Glutamatergic neuron (in vitro differentiated cells): ENCODE measurements around the gene PLEKHN1. TPM values are rescaled to one million over a fixed set of nuclear protein-coding genes. Genes with fewer than 3 reads are reported as not detected.
"Not testable (repeated sequence)": the region's sequence is repeated elsewhere in the genome, so short reads cannot be mapped to it uniquely, and the experiment has no call there.

ENCODE experiments used
- DNase-seq: peaks from one replicate; pipeline ENCODE4 v3.0.0; 2022
- H3K27ac Mint-ChIP-seq: one replicate; pipeline ENCODE4 v1.8.0; 2020; ENCODE audit warnings: mild to moderate bottlenecking, mixed read lengths, inconsistent platforms; ENCODE audit not compliant: unreplicated experiment
- H3K27me3 Mint-ChIP-seq: one replicate; pipeline ENCODE4 v1.8.0; 2020; ENCODE audit warnings: mild to moderate bottlenecking, moderate library complexity, mixed read lengths, inconsistent platforms; ENCODE audit not compliant: unreplicated experiment
- H3K36me3 Mint-ChIP-seq: one replicate; pipeline ENCODE4 v1.8.0; 2020; ENCODE audit warnings: mild to moderate bottlenecking, mixed read lengths, inconsistent platforms; ENCODE audit not compliant: unreplicated experiment
- H3K4me1 Mint-ChIP-seq: one replicate; pipeline ENCODE4 v1.8.0; 2020; ENCODE audit warnings: mild to moderate bottlenecking, low read depth, mixed read lengths, inconsistent platforms; ENCODE audit not compliant: unreplicated experiment
- H3K4me3 Mint-ChIP-seq: one replicate; pipeline ENCODE4 v1.8.0; 2020; ENCODE audit warnings: mild to moderate bottlenecking, mixed read lengths, inconsistent platforms; ENCODE audit not compliant: unreplicated experiment
- H3K9me3 Mint-ChIP-seq: one replicate; pipeline ENCODE4 v1.8.0; 2020; ENCODE audit warnings: mild to moderate bottlenecking, moderate library complexity, mixed read lengths, inconsistent platforms; ENCODE audit not compliant: unreplicated experiment
- total RNA-seq: library from RNA; stranded (reverse); fragmentation: NEBNext Ultra II Directional; extraction: Animal tissue kit (Norgen Biotek cat#: 25700); gene quantifications from one replicate; pipeline ENCODE4 v1.2.1, GENCODE V29; 2021; ENCODE audit not compliant: unreplicated experiment
- TF ChIP-seq, protein P1 (sequence below): fragments of 200-600 bp; sonication (generic); IDR thresholded peaks from one replicate; pipeline ENCODE4 v1.5.0; 2021; ENCODE audit not compliant: partially characterized antibody, unreplicated experiment

The PLEKHN1 gene
- total RNA-seq, 1 donor from 2014 or later, result 0.29 TPM

DNA sequence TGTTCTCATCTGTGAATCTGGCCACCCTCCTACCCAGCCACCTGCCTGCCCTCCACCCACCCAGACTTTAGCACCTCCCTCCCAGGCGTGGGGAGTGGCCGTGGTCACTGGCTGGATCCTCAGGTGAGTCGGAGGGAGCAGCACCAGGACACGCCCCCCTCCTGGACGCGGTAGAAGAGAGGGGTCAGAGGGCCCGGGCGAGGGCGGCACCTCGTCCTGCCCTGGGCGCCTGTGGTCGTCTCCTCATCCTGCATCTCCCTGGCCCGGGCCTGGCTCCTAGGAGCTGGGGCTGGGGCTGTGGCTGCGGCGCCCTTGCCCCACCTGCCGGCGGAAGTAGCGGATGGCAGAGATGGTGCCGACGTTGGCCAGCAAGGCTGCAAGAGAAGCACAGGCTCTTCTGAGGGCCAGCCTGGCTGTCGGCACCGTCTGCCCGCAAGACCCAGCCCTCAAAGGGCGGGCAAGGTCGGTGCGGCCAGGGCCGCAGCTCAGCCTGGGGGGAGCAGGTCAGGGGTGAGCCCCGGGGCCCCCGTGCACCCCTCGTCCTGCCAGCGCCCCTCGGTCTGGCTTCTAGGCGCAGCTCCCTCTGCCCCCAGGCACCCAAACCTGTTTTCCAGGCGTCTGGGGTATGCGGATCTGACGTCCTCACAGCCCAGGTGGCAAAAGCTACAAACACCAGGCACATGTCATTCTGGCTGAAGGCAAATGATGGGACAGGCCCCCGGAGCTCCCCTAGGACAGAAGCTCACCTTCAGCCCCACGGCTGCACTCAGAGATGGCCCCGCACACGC is 9.8 kb downstream of the PLEKHN1 start:
- Mint-ChIP-seq H3K4me3 (peak overlapping the region; percentile 19), H3K27ac (no peak overlapping the region), H3K36me3 (no peaks in the 10 kb centered on the region)

DNA sequence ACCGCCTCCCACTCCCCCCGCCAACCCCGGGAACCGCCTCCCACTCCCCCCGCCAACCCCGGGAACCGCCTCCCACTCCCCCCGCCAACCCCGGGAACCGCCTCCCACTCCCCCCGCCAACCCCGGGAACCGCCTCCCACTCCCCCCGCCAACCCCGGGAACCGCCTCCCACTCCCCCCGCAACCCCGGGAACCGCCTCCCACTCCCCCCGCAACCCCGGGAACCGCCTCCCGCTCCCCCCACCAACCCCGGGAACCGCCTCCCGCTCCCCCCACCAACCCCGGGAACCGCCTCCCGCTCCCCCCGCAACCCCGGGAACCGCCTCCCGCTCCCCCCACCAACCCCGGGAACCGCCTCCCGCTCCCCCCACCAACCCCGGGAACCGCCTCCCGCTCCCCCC is 10.5 kb downstream of the PLEKHN1 start:
- not testable (repeated sequence) for H3K27ac Mint-ChIP-seq, H3K4me1 Mint-ChIP-seq, H3K36me3 Mint-ChIP-seq, H3K4me3 Mint-ChIP-seq, H3K9me3 Mint-ChIP-seq
- peaks cover 11% of the 10 kb centered on the region for H3K27me3 Mint-ChIP-seq
- peak; percentile 57 for DNase-seq

More for the DNA sequence above, 9.8 kb downstream of the PLEKHN1 start:
- H3K4me1 Mint-ChIP-seq, result no peaks in the 10 kb centered on the region
- TF ChIP-seq, protein P1, sequence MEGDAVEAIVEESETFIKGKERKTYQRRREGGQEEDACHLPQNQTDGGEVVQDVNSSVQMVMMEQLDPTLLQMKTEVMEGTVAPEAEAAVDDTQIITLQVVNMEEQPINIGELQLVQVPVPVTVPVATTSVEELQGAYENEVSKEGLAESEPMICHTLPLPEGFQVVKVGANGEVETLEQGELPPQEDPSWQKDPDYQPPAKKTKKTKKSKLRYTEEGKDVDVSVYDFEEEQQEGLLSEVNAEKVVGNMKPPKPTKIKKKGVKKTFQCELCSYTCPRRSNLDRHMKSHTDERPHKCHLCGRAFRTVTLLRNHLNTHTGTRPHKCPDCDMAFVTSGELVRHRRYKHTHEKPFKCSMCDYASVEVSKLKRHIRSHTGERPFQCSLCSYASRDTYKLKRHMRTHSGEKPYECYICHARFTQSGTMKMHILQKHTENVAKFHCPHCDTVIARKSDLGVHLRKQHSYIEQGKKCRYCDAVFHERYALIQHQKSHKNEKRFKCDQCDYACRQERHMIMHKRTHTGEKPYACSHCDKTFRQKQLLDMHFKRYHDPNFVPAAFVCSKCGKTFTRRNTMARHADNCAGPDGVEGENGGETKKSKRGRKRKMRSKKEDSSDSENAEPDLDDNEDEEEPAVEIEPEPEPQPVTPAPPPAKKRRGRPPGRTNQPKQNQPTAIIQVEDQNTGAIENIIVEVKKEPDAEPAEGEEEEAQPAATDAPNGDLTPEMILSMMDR, result peak; percentile 57
- peak; percentile 81 for DNase-seq
- peaks cover 3% of the 10 kb centered on the region for H3K9me3 Mint-ChIP-seq
- peaks cover 11% of the 10 kb centered on the region for H3K27me3 Mint-ChIP-seq

DNA sequence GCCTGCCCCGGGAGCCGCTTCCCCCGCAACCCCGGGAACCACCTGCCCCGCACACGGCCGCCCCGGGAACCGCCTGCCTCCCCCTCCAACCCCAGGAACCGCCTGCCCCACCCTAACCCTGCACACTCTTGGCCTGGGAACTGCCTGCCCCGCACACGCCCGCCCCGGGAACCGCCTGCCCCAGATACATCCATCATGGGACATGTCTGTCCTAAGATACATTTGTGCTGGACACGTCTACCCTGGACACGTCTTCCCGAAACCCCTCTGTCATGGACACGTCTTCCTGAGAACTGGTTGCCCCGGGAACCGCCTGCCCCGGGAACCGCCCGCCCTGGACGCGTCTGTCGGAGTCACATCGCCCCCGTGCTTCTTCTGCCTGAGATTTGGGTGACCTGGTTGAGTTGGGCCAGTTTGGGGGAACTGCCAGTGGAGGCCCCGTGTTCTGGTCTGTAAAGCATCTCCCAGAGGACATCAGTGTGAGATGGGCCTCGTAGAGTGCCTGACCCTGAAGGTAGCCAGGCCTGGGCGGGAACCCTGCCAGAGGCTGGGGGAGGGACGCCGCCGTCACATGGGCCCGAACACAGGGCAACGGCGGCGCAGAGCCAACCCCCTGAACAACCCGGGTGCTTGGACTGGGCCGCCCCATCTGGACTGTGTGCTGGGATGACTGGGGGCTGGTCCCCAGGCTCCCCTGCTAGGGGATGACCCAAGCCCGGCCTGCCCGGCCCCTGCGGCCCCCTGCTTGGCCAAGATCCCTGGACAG is 12.0 kb downstream of the PLEKHN1 start:
- H3K4me3 Mint-ChIP-seq, result no peak overlapping the region
- H3K4me1 Mint-ChIP-seq, result no peaks in the 10 kb centered on the region
- TF ChIP-seq, protein P1, result no peak
- H3K27ac Mint-ChIP-seq, result no peak overlapping the region
- peaks cover 11% of the 10 kb centered on the region for H3K27me3 Mint-ChIP-seq
- H3K36me3 Mint-ChIP-seq, result no peaks in the 10 kb centered on the region
- DNase-seq, result no peak
- H3K9me3 Mint-ChIP-seq, result peaks cover 3% of the 10 kb centered on the region

DNA sequence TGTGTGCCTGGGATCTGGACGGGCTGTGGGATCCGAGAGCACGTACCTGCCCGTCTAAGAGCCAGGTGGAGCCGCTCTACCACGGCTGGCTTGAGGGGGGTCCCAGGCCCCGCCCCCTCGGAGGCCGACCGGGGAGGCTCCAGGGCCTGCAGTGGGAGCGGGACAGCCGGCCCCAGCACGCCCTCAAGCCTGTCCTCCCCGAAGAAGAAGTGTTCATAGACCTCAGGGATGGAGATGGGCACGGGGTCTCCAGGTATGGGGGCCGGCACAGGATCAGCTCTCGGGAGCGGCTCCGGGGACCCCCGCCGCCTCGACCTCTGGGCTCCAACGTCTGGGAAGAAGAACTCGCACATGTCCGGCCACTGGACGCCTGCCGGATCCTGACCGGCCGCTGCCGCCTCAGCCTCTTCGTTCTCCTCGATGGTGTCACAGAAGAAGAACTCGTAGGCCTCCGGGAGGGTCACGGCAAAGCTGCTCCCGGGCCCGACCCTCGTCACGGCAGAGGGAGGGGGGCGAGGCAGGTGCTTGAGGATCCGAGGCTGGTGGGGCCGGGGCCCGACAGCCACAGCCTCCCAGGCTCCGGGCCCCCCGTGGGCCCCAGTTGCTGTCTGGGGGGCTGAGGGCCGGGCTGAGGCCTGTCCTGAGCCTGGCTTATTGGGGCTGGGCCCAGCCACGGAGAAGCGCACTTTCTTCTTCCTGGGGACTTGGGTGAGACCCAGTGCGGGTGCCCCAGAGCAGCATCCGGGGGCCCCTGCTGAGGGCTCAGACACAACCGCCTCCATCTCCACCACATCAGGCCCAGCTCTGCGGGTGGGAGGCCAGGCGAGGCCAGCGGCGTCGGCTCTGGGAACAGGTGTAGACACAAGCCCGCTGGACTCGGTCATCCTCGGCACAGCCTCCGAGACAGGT is 12.8 kb downstream of the PLEKHN1 start:
- no peak overlapping the region for H3K27ac Mint-ChIP-seq
- H3K4me1 Mint-ChIP-seq, result no peaks in the 10 kb centered on the region
- peaks cover 3% of the 10 kb centered on the region for H3K9me3 Mint-ChIP-seq
- TF ChIP-seq, protein P1, result no peak
- no peaks in the 10 kb centered on the region for H3K36me3 Mint-ChIP-seq
- no peak for DNase-seq
- H3K4me3 Mint-ChIP-seq, result no peak overlapping the region
- peaks cover 11% of the 10 kb centered on the region for H3K27me3 Mint-ChIP-seq

DNA sequence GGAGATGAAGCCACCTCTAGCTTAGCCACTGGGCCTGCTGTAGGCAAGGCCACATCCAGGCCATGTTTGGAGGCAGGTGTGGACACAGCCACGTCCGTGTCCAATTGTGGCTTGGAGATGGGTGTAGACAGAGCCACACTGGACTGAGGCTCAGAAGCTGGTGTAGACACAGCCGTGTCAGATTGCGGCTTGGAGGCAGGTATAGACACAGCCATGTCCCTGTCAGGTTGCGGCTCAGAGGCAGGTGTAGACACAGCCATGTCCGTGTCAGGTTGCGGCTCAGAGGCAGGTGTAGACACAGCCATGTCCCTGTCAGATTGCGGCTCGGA is 13.4 kb downstream of the PLEKHN1 start:
- TF ChIP-seq, protein P1, result no peak
- peaks cover 3% of the 10 kb centered on the region for H3K9me3 Mint-ChIP-seq

More for the DNA sequence above, 13.4 kb downstream of the PLEKHN1 start:
- no peak for DNase-seq
- H3K27ac Mint-ChIP-seq, result no peak overlapping the region
- H3K27me3 Mint-ChIP-seq, result peaks cover 10% of the 10 kb centered on the region
- no peaks in the 10 kb centered on the region for H3K36me3 Mint-ChIP-seq
- H3K4me3 Mint-ChIP-seq, result no peak overlapping the region
- H3K4me1 Mint-ChIP-seq, result no peaks in the 10 kb centered on the region
